IPS DF 19.7 (cell line): ENCODE measurements around the gene SSBP3.
"Not testable (repeated sequence)": the region's sequence is repeated elsewhere in the genome, so short reads cannot be mapped to it uniquely, and the experiment has no call there.

Source experiments
- DNase-seq: peaks from one replicate; pipeline ENCODE4 v3.0.0-alpha.2; 2013; ENCODE audit warnings: low read depth, low spot score

Gene SSBP3

DNA sequence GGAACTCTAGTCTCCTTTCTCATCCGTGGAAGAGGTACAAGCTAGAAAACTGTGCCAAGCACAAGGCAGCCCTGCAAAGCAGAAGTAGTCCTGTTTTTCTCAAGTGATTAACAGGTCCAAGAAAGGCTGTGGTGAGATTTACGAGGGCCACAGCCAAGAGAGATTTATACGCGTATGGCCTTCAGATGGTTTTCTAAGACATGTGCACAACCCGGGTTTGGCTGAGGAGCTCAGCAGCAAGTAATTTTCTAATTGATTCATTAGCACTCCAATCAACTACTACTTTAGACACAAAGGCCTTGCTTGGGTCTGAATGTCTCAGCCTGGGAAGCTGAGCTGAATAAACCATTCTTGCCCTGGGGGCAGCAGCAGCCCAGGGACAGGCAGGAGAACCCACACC, 55.8 kb downstream of the SSBP3 start:
- no peak for DNase-seq

- DNase-seq: no peak
These were observed 57.5 kb downstream of the SSBP3 start for GRCh38 chr1:54348700-54349021.

DNA sequence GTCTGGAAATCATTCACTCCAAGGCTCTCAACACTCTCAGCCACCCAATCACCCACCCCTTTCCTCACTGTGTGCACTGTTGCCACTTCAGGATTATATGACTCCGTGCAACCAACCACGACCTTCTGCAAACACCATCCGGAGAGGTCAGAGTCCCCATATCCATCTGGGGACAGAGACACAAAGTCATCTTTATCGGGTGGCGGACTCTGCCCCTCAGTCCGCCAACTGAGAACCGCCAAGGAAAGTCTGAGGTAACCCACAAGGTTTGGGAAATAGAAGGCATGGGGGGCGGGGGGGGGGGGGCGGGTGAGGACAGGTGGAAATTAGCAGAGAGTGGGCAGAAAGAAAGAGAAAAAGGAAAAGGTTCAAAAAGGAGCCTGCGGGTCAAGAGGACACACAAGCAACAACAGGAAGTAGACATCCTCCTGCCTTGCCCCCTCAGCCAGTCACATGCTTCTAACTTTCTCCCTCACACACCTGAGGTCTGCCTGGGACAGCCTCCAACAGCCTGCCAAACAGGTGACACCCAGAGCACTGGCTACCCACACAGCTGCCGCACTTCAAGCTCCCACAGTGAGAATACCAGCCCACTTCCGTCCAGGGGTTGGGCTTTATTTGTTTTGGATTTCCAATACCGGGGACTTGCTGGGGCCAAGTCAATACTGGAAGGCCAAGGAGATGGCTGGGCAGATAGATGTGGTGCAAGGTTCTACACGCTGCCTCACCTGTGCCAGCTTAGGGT, 58.1 kb downstream of the SSBP3 start:
- DNase-seq: no peak

DNA sequence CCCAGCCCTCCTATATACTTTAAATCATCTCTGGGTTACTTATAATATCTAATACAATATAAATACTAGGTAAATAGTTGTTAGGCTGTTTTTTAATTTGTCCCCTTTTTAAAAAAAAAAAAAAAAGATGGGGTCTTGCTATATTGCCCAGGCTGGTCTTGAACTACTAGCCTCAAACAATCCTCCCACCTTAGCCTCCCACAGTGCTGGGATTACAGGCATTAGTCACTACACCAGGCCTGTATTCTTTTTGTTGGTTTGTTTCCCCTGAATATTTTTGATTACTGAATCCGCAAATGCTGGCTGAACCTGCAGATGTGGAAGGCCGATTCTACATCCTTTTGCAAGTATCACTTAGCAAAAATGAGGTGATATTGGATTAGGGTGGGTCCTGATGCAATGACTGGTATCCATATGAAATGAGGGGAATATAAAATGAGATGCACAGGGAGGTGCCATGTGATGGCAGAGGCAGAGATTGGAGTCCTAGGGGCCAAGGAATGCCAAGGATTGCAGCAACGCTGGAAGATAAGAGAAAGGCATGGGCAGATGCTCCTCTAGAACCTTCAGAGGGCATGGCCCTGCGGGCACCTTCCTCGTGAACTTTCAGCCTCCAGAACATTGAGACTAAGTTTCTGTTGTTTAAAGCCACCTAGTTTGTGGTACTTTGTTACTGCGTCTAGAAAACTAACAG, 58.8 kb downstream of the SSBP3 start:
- no peak for DNase-seq

DNA sequence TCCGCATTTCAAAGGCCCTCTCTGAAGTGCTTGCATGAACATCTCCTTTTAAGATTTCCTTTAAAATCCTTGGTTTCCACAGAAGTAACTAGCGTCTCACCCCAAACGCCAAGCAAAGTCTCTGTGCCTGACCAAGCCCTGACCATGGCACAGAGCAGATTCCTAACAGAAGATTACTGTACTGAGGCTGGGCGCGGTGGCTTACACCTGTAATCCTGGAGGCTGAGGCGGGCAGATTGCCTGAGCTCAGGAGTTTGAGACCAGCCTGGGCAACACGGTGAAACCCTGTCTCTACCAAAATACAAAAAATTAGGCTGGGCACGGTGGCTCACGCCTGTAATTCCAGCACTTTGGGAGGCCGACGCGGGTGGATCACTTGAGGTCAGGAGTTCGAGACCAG, 60.6 kb downstream of the SSBP3 start:
- not testable (repeated sequence) for DNase-seq

DNA sequence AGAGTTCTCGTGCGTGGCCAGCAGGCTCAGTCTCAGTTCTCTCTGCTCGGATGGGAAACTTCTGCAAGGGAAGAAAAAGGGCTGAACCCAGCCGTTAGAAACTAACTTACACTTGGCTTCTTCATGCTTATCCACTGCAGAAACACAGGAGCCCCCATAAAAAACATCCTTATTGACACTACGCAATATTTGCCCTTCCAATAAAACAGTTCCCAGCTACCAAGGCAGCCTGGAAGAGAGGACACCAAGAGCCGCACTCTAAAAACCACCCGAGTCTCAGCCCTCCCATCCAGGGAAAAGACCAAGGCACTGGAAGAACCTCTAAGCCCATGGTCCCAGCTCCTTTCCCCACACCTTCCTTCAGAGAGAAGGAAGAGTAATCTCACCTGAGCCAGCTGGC, 61.1 kb downstream of the SSBP3 start:
- no peak for DNase-seq

DNA sequence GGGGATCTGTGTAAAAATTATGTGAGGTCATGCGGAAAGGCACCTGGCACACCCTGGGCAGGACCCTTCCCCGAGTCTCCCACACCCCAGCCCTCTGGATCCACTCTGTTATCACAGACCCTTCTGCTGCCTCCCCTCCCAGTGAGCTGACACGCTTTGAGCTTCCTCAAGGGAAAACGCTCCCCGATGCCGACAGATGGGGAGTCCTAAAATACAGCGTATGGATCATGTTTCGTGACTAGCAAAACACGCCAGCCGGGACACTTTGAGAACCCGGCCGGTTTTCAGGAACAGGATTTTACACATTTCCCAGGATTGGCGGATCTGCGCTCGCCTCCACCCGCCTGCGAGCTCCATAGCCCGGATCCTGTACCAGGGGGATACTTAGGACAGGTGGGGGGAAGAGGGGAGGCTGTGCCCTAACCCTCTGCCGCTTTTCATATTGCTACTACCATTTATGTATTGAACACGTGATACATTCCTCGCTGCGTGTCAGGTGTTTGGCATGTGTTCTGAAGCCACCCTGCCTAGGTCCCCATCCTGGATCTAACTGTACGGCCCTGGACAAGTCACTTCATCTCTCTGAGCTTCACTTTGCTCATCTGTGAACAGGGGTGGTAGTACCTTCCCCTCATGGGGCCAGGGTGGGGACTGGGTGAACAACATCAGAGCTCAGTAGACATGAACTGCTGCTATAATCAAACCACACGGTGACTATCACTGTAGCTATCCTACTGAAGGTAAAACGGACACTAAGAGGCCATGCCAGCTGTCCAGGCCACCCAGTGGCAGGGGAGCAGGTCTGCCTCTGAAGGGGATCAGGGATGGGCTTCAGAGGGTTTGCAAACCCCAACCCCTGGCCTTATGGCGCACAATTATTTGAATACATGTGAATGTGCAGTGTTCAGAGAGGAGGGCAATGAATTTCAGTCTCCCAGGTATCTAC, 63.2 kb downstream of the SSBP3 start:
- DNase-seq: no peak

DNA sequence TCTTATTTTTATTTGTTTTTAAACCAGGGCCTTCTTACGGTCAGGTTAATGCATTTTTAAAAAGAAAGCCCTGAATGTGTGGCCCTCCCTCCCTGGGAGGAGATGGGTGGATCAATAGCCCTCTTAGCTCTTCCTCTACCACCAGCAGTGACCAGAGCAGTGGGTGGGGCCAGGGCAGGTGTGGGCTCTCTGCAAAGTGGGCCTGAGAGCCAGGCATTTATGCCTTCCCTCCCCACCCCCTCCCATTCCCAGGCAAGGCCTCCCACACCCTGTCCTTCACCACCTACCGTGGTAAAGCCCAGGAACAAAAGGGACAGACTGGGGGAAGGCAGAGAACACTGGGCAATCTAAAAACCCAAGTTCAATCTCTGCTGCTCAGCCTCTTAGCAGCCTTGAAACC, 63.9 kb downstream of the SSBP3 start:
- peak; percentile 45 for DNase-seq

DNA sequence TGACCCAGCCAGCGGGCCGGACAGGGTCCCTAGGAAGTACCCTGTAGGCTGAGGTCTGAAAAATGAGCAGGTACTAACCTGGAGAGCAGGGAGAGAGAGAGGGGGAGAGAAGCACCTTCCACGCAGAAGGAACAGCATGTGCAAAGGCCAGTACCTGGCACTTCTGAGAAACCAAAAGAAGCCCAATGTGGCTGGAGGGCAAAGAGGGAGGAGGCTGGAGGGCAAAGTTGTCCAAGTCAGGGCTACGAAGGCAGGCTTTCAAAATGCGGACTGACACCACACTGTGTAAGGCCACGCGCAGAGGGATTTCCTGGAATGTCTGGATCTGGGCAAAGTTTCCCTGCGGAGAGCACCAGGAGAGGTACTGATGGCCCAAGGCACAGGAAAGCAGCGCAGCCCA, 64.4 kb downstream of the SSBP3 start:
- DNase-seq: no peak

- DNase-seq: no peak
These were observed 65.3 kb downstream of the SSBP3 start for GRCh38 chr1:54340878-54341277.

- DNase-seq: no peak
These were observed 65.8 kb downstream of the SSBP3 start for GRCh38 chr1:54340434-54340833.

DNA sequence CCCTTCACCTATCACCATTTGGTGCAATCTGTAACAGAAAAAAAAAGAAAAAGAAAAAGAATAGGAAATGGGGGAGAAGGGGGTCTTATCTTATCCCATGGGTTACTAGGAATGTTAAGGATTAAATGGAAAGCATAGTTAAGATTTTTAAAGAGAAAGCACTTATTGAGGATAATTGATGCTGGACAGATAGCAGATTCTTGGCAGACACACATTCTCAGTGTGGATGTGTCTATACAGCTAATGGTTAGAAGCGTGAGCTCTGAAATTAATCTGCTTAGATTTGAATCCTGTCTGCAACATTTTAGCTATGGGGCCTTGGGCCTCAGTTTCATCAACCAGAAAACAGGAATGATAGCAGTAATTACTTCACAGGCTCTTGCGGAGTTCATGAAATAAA, 67.1 kb downstream of the SSBP3 start:
- no peak for DNase-seq

GRCh38 chr1:54338464-54338863, 67.7 kb downstream of the SSBP3 start:
- no peak for DNase-seq

GRCh38 chr1:54337928-54338327, 68.3 kb downstream of the SSBP3 start:
- no peak for DNase-seq

DNA sequence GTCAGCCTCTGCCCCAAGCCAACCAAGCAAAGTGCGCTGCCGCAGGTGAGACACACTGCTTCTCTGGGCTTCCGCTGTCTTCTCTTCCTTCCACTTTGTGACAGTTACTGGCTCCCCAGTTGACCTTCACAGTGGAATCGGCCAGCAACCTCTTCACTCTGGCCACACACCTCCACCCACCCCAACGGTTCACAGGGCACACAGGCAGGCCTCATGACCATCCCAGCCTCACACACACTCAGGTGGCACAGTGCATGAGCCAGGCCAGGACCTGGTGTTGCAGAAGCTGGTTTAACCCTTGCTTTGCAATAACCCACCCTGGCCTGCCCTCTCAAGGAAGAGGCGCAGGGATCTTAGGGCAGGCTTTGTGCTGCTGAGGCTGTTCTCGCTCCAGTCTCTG, 69.2 kb downstream of the SSBP3 start:
- no peak for DNase-seq

DNA sequence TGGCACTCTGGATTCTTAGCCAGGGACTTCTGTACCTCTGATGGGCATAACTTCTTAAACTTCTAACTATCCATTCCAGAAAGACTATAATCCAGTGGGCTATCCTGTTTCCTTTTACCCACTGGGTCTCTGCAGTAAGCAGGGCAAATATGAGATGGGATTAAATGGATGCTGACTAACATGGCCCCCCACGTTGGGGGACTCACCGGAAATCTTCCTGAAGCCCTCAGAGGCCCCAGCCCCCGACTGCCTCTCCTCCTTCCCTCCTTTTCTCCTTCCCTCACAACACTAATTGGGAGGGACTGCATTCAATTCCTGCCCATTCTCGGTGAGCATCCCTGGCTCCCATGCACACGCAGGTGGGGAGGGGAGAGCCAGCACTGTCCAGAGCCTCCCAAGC, 70.1 kb downstream of the SSBP3 start:
- no peak for DNase-seq

DNA sequence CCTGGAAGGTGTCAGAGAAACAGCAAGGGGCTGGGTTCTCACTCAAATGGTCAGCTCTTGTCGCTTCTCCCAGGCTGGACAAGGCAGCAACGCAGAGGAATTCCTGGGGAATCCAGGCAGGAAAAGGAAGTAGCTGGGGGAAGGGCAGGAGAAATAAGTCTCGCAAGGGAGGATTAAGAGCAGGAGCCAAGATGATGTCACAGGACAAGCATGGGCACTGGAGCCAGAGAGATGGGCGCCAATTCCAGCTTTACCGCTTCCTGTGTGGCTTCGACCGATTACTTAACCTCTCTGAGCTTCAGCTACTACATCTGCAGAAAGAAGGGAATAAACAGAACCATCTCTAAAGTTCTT, 70.5 kb downstream of the SSBP3 start:
- no peak for DNase-seq

- no peak for DNase-seq
These were observed 71.0 kb downstream of the SSBP3 start for GRCh38 chr1:54335011-54335754.

- DNase-seq: no peak
These were observed 73.2 kb downstream of the SSBP3 start for GRCh38 chr1:54332781-54333585.

- DNase-seq: no peak
These were observed 74.2 kb downstream of the SSBP3 start for GRCh38 chr1:54331843-54332463.
